Mesenchymal stem cell (in vitro differentiated cells and primary cell): ENCODE measurements around the gene TMEM207. TPM values are rescaled to one million over a fixed set of nuclear protein-coding genes. Genes with fewer than 3 reads are reported as not detected.

Source experiments
- DNase-seq: peaks from one replicate; pipeline ENCODE4 v3.0.0-alpha.2; 2013
- H2AFZ ChIP-seq: one replicate; pipeline ENCODE4 v1.6.1; 2013; ENCODE audit warnings: low read depth, mild to moderate bottlenecking, control low read depth, inconsistent platforms, low read length, moderate library complexity
- H2AK5ac ChIP-seq: 2 replicates; pipeline ENCODE4 v1.6.1; 2013; ENCODE audit warnings: low read length, moderate library complexity, mild to moderate bottlenecking, inconsistent platforms; ENCODE audit not compliant: severe bottlenecking
- H2BK120ac ChIP-seq: one replicate; pipeline ENCODE4 v1.6.1; 2013; ENCODE audit warnings: low read depth, mild to moderate bottlenecking, inconsistent platforms, low read length, moderate library complexity
- H2BK12ac ChIP-seq, 2 experiments: one replicate each; pipeline ENCODE4 v1.6.1; 2013; ENCODE audit warnings: inconsistent platforms in 2 of 2, low read length in 2 of 2, mild to moderate bottlenecking in 2 of 2, moderate library complexity in 2 of 2, control low read depth in 1 of 2
- H2BK15ac ChIP-seq: one replicate; pipeline ENCODE4 v1.6.1; 2013; ENCODE audit warnings: mild to moderate bottlenecking, low read depth, inconsistent platforms; ENCODE audit not compliant: poor library complexity, severe bottlenecking
- H2BK5ac ChIP-seq: 2 replicates; pipeline ENCODE4 v1.6.1; 2013; ENCODE audit warnings: low read depth, mild to moderate bottlenecking, low read length, control low read depth, inconsistent platforms; ENCODE audit not compliant: poor library complexity, severe bottlenecking
- H3K14ac ChIP-seq, 2 experiments: one replicate each; pipeline ENCODE4 v1.6.1; 2013; ENCODE audit warnings: inconsistent platforms in 2 of 2, low read length in 2 of 2, control low read depth in 1 of 2, mild to moderate bottlenecking in 1 of 2, moderate library complexity in 1 of 2
- H3K18ac ChIP-seq, 2 experiments: one replicate each; pipeline ENCODE4 v1.6.1; 2013; ENCODE audit warnings: inconsistent platforms in 2 of 2, low read length in 2 of 2, control low read depth in 1 of 2, low read depth in 1 of 2, mild to moderate bottlenecking in 1 of 2
- H3K23ac ChIP-seq, 2 experiments: one replicate each; pipeline ENCODE4 v1.6.1; 2013; ENCODE audit warnings: inconsistent platforms in 2 of 2, low read length in 2 of 2, mild to moderate bottlenecking in 2 of 2, moderate library complexity in 2 of 2, control low read depth in 1 of 2
- H3K27ac ChIP-seq: 2 replicates; pipeline ENCODE4 v1.5.1; 2013; ENCODE audit warnings: mild to moderate bottlenecking, moderate library complexity, low read length, control low read depth, inconsistent platforms; ENCODE audit not compliant: poor library complexity, severe bottlenecking
- H3K27me3 ChIP-seq, 2 experiments: 2 replicates each; pipeline versions ENCODE4 v1.6.1 to v1.7.0; 2013; ENCODE audit warnings: low read length in 2 of 2, mild to moderate bottlenecking in 2 of 2, moderate library complexity in 2 of 2, control low read depth in 1 of 2, inconsistent platforms in 1 of 2; ENCODE audit not compliant: control insufficient read depth in 1 of 2, insufficient read depth in 1 of 2
- H3K36me3 ChIP-seq, 2 experiments: 2 replicates each; pipeline versions ENCODE4 v1.6.1 to v1.7.0; 2013; ENCODE audit warnings: low read length in 2 of 2, control low read depth in 1 of 2, inconsistent platforms in 1 of 2, low read depth in 1 of 2, mild to moderate bottlenecking in 1 of 2; ENCODE audit not compliant: insufficient read depth in 2 of 2, control insufficient read depth in 1 of 2
- H3K4ac ChIP-seq, 2 experiments: one replicate each; pipeline ENCODE4 v1.6.1; 2013; ENCODE audit warnings: inconsistent platforms in 2 of 2, low read length in 2 of 2, mild to moderate bottlenecking in 2 of 2, moderate library complexity in 2 of 2, control low read depth in 1 of 2, low read depth in 1 of 2
- H3K4me1 ChIP-seq: 2 replicates; pipeline ENCODE4 v1.6.1; 2013; ENCODE audit warnings: low read depth, low read length, control low read depth; ENCODE audit not compliant: control insufficient read depth, insufficient read depth
- H3K4me2 ChIP-seq: 2 replicates; pipeline ENCODE4 v1.6.1; 2013; ENCODE audit warnings: low read length, mild to moderate bottlenecking, inconsistent platforms; ENCODE audit not compliant: poor library complexity, severe bottlenecking
- H3K4me3 ChIP-seq, 2 experiments: 2 replicates each; pipeline versions ENCODE4 v1.5.1 to v1.7.0; 2013; ENCODE audit warnings: low read length in 2 of 2, mild to moderate bottlenecking in 2 of 2, control low read depth in 1 of 2, low read depth in 1 of 2; ENCODE audit not compliant: insufficient read depth in 1 of 2
- H3K79me1 ChIP-seq: replicated peaks from 2 replicates; pipeline ENCODE4 v1.6.1; 2013; ENCODE audit warnings: mild to moderate bottlenecking, control low read depth, low read length, inconsistent platforms; ENCODE audit not compliant: poor library complexity, severe bottlenecking
- H3K9ac ChIP-seq: 2 replicates; pipeline ENCODE4 v1.7.0; 2013; ENCODE audit warnings: mild to moderate bottlenecking, low read length, moderate library complexity
- H3K9me3 ChIP-seq: 2 replicates; pipeline ENCODE4 v1.7.0; 2013; ENCODE audit warnings: mild to moderate bottlenecking, low read length; ENCODE audit not compliant: control insufficient read depth
- H4K8ac ChIP-seq: one replicate; pipeline ENCODE4 v1.6.1; 2013; ENCODE audit warnings: inconsistent platforms, mild to moderate bottlenecking, low read length, moderate library complexity
- H4K91ac ChIP-seq: one replicate; pipeline ENCODE4 v1.6.1; 2013; ENCODE audit warnings: mild to moderate bottlenecking, low read length, inconsistent platforms
- WGBS: methylation state at CpG from one replicate; pipeline ENCODE4 v1.1.7; 2013; ENCODE audit warnings: mixed read lengths; 5-methylcytosine and 5-hydroxymethylcytosine counted together
- polyA plus RNA-seq, 2 experiments: library from polyadenylated mRNA; stranded (reverse); fragments of 200-250 nt; gene quantifications; one replicate each; pipeline ENCODE4 v1.2.3, GENCODE V29; 2013

Gene TMEM207
- polyA plus RNA-seq (2013, experiment 1 of 2), result not detected
- not detected for polyA plus RNA-seq (2013, experiment 2 of 2)

GRCh38 chr3:190449801-190450200, at the start of gene TMEM207:
TSS of gene TMEM207 (minus strand) at chr3:190449901. CDS start at chr3:190449809, 92 bp downstream.
- WGBS, result 81% methylated on average over 1 of the region's 1 CpG
- H3K79me1 ChIP-seq, result no peaks in the 10 kb centered on the region
- H3K18ac ChIP-seq, result no peak within 1 kb of the TSS
- no peaks in the 10 kb centered on the region for H3K36me3 ChIP-seq
- H4K8ac ChIP-seq, result no peak within 1 kb of the TSS
- no peaks in the 10 kb centered on the region for H3K27me3 ChIP-seq
- H3K4me3 ChIP-seq, result no peak within 1 kb of the TSS
- no peak within 1 kb of the TSS for H2BK120ac ChIP-seq
- H3K4me2 ChIP-seq, result no peak within 1 kb of the TSS
- no peak within 1 kb of the TSS for H2BK5ac ChIP-seq
- H3K27ac ChIP-seq, result no peak within 1 kb of the TSS
- no peak within 1 kb of the TSS for H3K23ac ChIP-seq
- no peak within 1 kb of the TSS for H2BK12ac ChIP-seq
- no peak within 1 kb of the TSS for H2AK5ac ChIP-seq
- no peak within 1 kb of the TSS for H2AFZ ChIP-seq
- no peak within 1 kb of the TSS for H3K9ac ChIP-seq
- H2BK15ac ChIP-seq, result no peak within 1 kb of the TSS
- H3K4ac ChIP-seq, result no peak within 1 kb of the TSS
- no peak within 1 kb of the TSS for H3K14ac ChIP-seq
- no peak within 1 kb of the TSS for H4K91ac ChIP-seq
- no peaks in the 10 kb centered on the region for H3K9me3 ChIP-seq
- no peak for DNase-seq
- H3K4me1 ChIP-seq, result no peaks in the 10 kb centered on the region

- Histone ChIP-seq H2AK5ac (no peak overlapping the region), H3K4me1 (no peaks in the 10 kb centered on the region), H3K18ac (no peak overlapping the region), H2BK12ac (no peak overlapping the region), H3K36me3 (no peaks in the 10 kb centered on the region), H3K14ac (no peak overlapping the region), H4K8ac (no peak overlapping the region), H4K91ac (no peak overlapping the region), H2AFZ (peak overlapping the region; percentile 51), H3K4me2 (no peak overlapping the region), H2BK15ac (no peak overlapping the region), H3K4ac (no peak overlapping the region), H3K9ac (no peak overlapping the region), H2BK120ac (no peak overlapping the region), H3K79me1 (no peaks in the 10 kb centered on the region), H3K4me3 (no peak overlapping the region), H3K9me3 (no peaks in the 10 kb centered on the region), H3K27ac (no peak overlapping the region), H3K27me3 (no peaks in the 10 kb centered on the region), H3K23ac (no peak overlapping the region), H2BK5ac (no peak overlapping the region)
- no peak for DNase-seq
- 56% methylated on average over 1 of the region's 2 CpGs for WGBS
Measured at GRCh38 chr3:190499122-190499521, 49.4 kb upstream of the TMEM207 start.

- Histone ChIP-seq H3K79me1 (no peaks in the 10 kb centered on the region), H3K4me2 (no peak overlapping the region), H4K8ac (no peak overlapping the region), H2AK5ac (no peak overlapping the region), H3K14ac (no peak overlapping the region), H3K27ac (no peak overlapping the region), H3K36me3 (no peaks in the 10 kb centered on the region), H3K9me3 (no peaks in the 10 kb centered on the region), H2BK12ac (no peak overlapping the region), H2BK5ac (no peak overlapping the region), H3K23ac (no peak overlapping the region), H2AFZ (no peak overlapping the region), H3K27me3 (no peaks in the 10 kb centered on the region), H3K4me1 (no peaks in the 10 kb centered on the region), H4K91ac (no peak overlapping the region), H3K18ac (no peak overlapping the region), H2BK15ac (no peak overlapping the region), H2BK120ac (no peak overlapping the region), H3K9ac (no peak overlapping the region), H3K4me3 (no peak overlapping the region), H3K4ac (no peak overlapping the region)
- no CpG with 5 or more reads among the region's 2 CpGs for WGBS
- no peak for DNase-seq
Measured at GRCh38 chr3:190498293-190498692, 48.6 kb upstream of the TMEM207 start.

GRCh38 chr3:190497811-190498210, 48.1 kb upstream of the TMEM207 start:
- no peak overlapping the region for H3K27ac ChIP-seq
- H4K91ac ChIP-seq, result no peak overlapping the region
- H4K8ac ChIP-seq, result no peak overlapping the region
- no peak overlapping the region for H3K14ac ChIP-seq
- no peak overlapping the region for H3K4me2 ChIP-seq
- H3K4ac ChIP-seq, result no peak overlapping the region
- no peak overlapping the region for H2BK12ac ChIP-seq
- no peak overlapping the region for H2AK5ac ChIP-seq
- H3K23ac ChIP-seq, result no peak overlapping the region
- H3K27me3 ChIP-seq, result no peaks in the 10 kb centered on the region
- H3K79me1 ChIP-seq, result no peaks in the 10 kb centered on the region
- H3K36me3 ChIP-seq, result no peaks in the 10 kb centered on the region
- no peaks in the 10 kb centered on the region for H3K4me1 ChIP-seq
- H3K9me3 ChIP-seq, result no peaks in the 10 kb centered on the region
- DNase-seq, result no peak
- no peak overlapping the region for H2AFZ ChIP-seq
- no peak overlapping the region for H2BK15ac ChIP-seq
- H2BK120ac ChIP-seq, result no peak overlapping the region
- 85% methylated on average over 3 of the region's 3 CpGs for WGBS
- H3K18ac ChIP-seq, result no peak overlapping the region
- H3K4me3 ChIP-seq, result no peak overlapping the region
- H2BK5ac ChIP-seq, result no peak overlapping the region
- no peak overlapping the region for H3K9ac ChIP-seq
